ENCODE data around the gene RPS21. TPM values are rescaled to one million over a fixed set of nuclear protein-coding genes. Genes with fewer than 3 reads are reported as not detected.

Gene RPS21
- total RNA-seq = 839 and 997 TPM in 2 replicates
- 374 and 378 TPM in 2 replicates for polyA plus RNA-seq

- peaks cover 9% of the 10 kb centered on the region for H3K4me1 ChIP-seq (ENCODE audit: low read depth)
- peak within 1 kb of the TSS; percentile 75 for H3K4me3 ChIP-seq
- H3K27ac ChIP-seq = peak within 1 kb of the TSS; percentile 77
- TF ChIP-seq CTCF (IDR thresholded peaks at IDR 0.05; ENCODE audit: low read depth, low read length) = no peak
- H3K9me3 ChIP-seq (ENCODE audit: low read depth) = no peaks in the 10 kb centered on the region
- no peaks in the 10 kb centered on the region for H3K27me3 ChIP-seq
- DNase-seq (ENCODE audit: low read depth in 1 of 2, low spot score in 1 of 2) = peak; percentile 92 to 95
- no peaks in the 10 kb centered on the region for H3K36me3 ChIP-seq
These were observed at the start of gene RPS21 for GRCh38 chr20:62386383-62387218. TSS of gene RPS21 (plus strand) at chr20:62387103. CDS start at chr20:62387339, 236 bp downstream.

- H3K27me3 ChIP-seq = no peaks in the 10 kb centered on the region
- DNase-seq (ENCODE audit: low read depth in 1 of 2, low spot score in 1 of 2) = no peak
- H3K9me3 ChIP-seq (ENCODE audit: low read depth) = no peaks in the 10 kb centered on the region
- H3K4me3 ChIP-seq = no peak overlapping the region
- TF ChIP-seq CTCF (IDR thresholded peaks at IDR 0.05; ENCODE audit: low read depth, low read length) = no peak
- no peaks in the 10 kb centered on the region for H3K4me1 ChIP-seq (ENCODE audit: low read depth)
- H3K27ac ChIP-seq = no peak overlapping the region
- H3K36me3 ChIP-seq = peaks cover 33% of the 10 kb centered on the region
These were observed 49.2 kb upstream of the RPS21 start for GRCh38 chr20:62337558-62338293.

GRCh38 chr20:62338294-62338620 is 48.6 kb upstream of the RPS21 start:
- peaks cover 32% of the 10 kb centered on the region for H3K36me3 ChIP-seq

GRCh38 chr20:62339647-62340062 is 47.2 kb upstream of the RPS21 start:
- Histone ChIP-seq H3K27ac (no peak overlapping the region), H3K27me3 (no peaks in the 10 kb centered on the region), H3K36me3 (peaks cover 29% of the 10 kb centered on the region), H3K9me3 (ENCODE audit: low read depth) (no peaks in the 10 kb centered on the region), H3K4me1 (ENCODE audit: low read depth) (no peaks in the 10 kb centered on the region), H3K4me3 (no peak overlapping the region)
- no peak for DNase-seq (ENCODE audit: low read depth in 1 of 2, low spot score in 1 of 2)
- TF ChIP-seq CTCF (IDR thresholded peaks at IDR 0.05; ENCODE audit: low read depth, low read length) = no peak

More at GRCh38 chr20:62338294-62338620, 48.6 kb upstream of the RPS21 start:
- TF ChIP-seq CTCF (IDR thresholded peaks at IDR 0.05; ENCODE audit: low read depth, low read length) = no peak
- Histone ChIP-seq H3K27ac (no peak overlapping the region), H3K9me3 (ENCODE audit: low read depth) (no peaks in the 10 kb centered on the region), H3K4me1 (ENCODE audit: low read depth) (no peaks in the 10 kb centered on the region), H3K27me3 (no peaks in the 10 kb centered on the region), H3K4me3 (no peak overlapping the region)
- DNase-seq (ENCODE audit: low read depth in 1 of 2, low spot score in 1 of 2) = no peak

GRCh38 chr20:62342910-62343309 is 44.0 kb upstream of the RPS21 start:
- TF ChIP-seq CTCF (IDR thresholded peaks at IDR 0.05; ENCODE audit: low read depth, low read length) = no peak
- Histone ChIP-seq H3K36me3 (peaks cover 24% of the 10 kb centered on the region), H3K4me1 (ENCODE audit: low read depth) (no peaks in the 10 kb centered on the region), H3K27ac (no peak overlapping the region), H3K4me3 (no peak overlapping the region), H3K9me3 (ENCODE audit: low read depth) (no peaks in the 10 kb centered on the region), H3K27me3 (no peaks in the 10 kb centered on the region)
- no peak for DNase-seq (ENCODE audit: low read depth in 1 of 2, low spot score in 1 of 2)

Measured in cardiac muscle cell (in vitro differentiated cells and primary cell).